Skin epidermis (tissue), 12 donors: ENCODE data around the gene DNMT3A.

Experiments used
- H3K27ac ChIP-seq, 21 experiments: fragments of 200-600 bp; sonication (generic) in 11 of 21; one replicate each; pipeline ENCODE4 v1.5.0; 2020; ENCODE audit warnings: mild to moderate bottlenecking in 3 of 21, inconsistent platforms in 2 of 21, moderate library complexity in 2 of 21
- H3K4me3 ChIP-seq, 7 experiments: fragments of 200-600 bp; sonication (generic) in 2 of 7; one replicate each; pipeline ENCODE4 v1.5.0; 2020; ENCODE audit warnings: inconsistent platforms in 2 of 7, mild to moderate bottlenecking in 2 of 7, moderate library complexity in 1 of 7

DNMT3A gene

GRCh38 chr2:25294573-25295462 is 46.9 kb downstream of the DNMT3A start:
- H3K4me3 ChIP-seq, result peak overlapping the region in 1 of 7 experiments; percentile 4
- H3K27ac ChIP-seq, result peak overlapping the region in 19 of 21 experiments; percentile 18 to 90 (median 72)

GRCh38 chr2:25293958-25294562 is 47.7 kb downstream of the DNMT3A start:
- H3K4me3 ChIP-seq, result no peak overlapping the region
- peak overlapping the region in 15 of 21 experiments; percentile 3 to 90 (median 68) for H3K27ac ChIP-seq

GRCh38 chr2:25293145-25293544 is 48.6 kb downstream of the DNMT3A start:
- Histone ChIP-seq H3K27ac (peak overlapping the region in 2 of 21 experiments; percentile 16 to 90), H3K4me3 (no peak overlapping the region)

GRCh38 chr2:25292408-25292807 is 49.3 kb downstream of the DNMT3A start:
- H3K4me3 ChIP-seq, result no peak overlapping the region
- H3K27ac ChIP-seq, result no peak overlapping the region

- Histone ChIP-seq H3K27ac (peak overlapping the region in 6 of 21 experiments; percentile 11 to 50 (median 27)), H3K4me3 (no peak overlapping the region)
Measured at GRCh38 chr2:25290811-25291495, 50.8 kb downstream of the DNMT3A start.

- Histone ChIP-seq H3K27ac (peak overlapping the region in 10 of 21 experiments; percentile 11 to 88 (median 66)), H3K4me3 (no peak overlapping the region)
Measured at GRCh38 chr2:25286723-25287483, 54.8 kb downstream of the DNMT3A start.

GRCh38 chr2:25286025-25286400 is 55.7 kb downstream of the DNMT3A start:
- no peak overlapping the region for H3K4me3 ChIP-seq
- H3K27ac ChIP-seq, result peak overlapping the region in 14 of 21 experiments; percentile 16 to 88 (median 65)

- Histone ChIP-seq H3K4me3 (no peak overlapping the region), H3K27ac (peak overlapping the region in 15 of 21 experiments; percentile 16 to 88 (median 63))
Measured at GRCh38 chr2:25285265-25286024, 56.3 kb downstream of the DNMT3A start.

GRCh38 chr2:25284756-25285155 is 57.0 kb downstream of the DNMT3A start:
- H3K4me3 ChIP-seq, result no peak overlapping the region
- H3K27ac ChIP-seq, result peak overlapping the region in 7 of 21 experiments; percentile 59 to 88 (median 68)

GRCh38 chr2:25283921-25284320 is 57.8 kb downstream of the DNMT3A start:
- H3K27ac ChIP-seq, result no peak overlapping the region
- H3K4me3 ChIP-seq, result no peak overlapping the region

- H3K4me3 ChIP-seq, result no peak overlapping the region
- peak overlapping the region in 3 of 21 experiments; percentile 21 to 41 (median 24) for H3K27ac ChIP-seq
Measured at GRCh38 chr2:25281941-25282340, 59.8 kb downstream of the DNMT3A start.

GRCh38 chr2:25281522-25281921 is 60.2 kb downstream of the DNMT3A start:
- H3K27ac ChIP-seq, result peak overlapping the region in 3 of 21 experiments; percentile 21 to 41 (median 24)
- no peak overlapping the region for H3K4me3 ChIP-seq

- H3K27ac ChIP-seq, result peak overlapping the region in 7 of 21 experiments; percentile 9 to 72 (median 52)
- H3K4me3 ChIP-seq, result no peak overlapping the region
Measured at GRCh38 chr2:25280051-25280687, 61.6 kb downstream of the DNMT3A start.

- H3K27ac ChIP-seq, result peak overlapping the region in 15 of 21 experiments; percentile 9 to 74 (median 55)
Measured at GRCh38 chr2:25279091-25279651, 62.6 kb downstream of the DNMT3A start.

GRCh38 chr2:25276569-25277465 is 64.9 kb downstream of the DNMT3A start:
- Histone ChIP-seq H3K4me3 (peak overlapping the region; percentile 13 to 33 (median 22)), H3K27ac (peak overlapping the region; percentile 42 to 95 (median 80))

More at GRCh38 chr2:25279091-25279651, 62.6 kb downstream of the DNMT3A start:
- H3K4me3 ChIP-seq, result no peak overlapping the region

- H3K27ac ChIP-seq, result peak overlapping the region in 20 of 21 experiments; percentile 4 to 95 (median 78)
- H3K4me3 ChIP-seq, result no peak overlapping the region
Measured at GRCh38 chr2:25275575-25275965, 66.2 kb downstream of the DNMT3A start.
